HEK293T (cell line): Measurements from ENCODE around the gene LRRC75B.

Source experiments
- CTBP1 ChIP-seq: fragments of 450-650 bp; IDR thresholded peaks from 2 replicates; pipeline ENCODE4 v1.6.1; 2016; ENCODE audit warnings: borderline replicate concordance
- FOXK2 ChIP-seq: fragments of 450-650 bp; IDR thresholded peaks from 2 replicates; pipeline ENCODE4 v1.6.1; 2016; ENCODE audit warnings: mild to moderate bottlenecking
- FOXM1 ChIP-seq: fragments of 450-650 bp; IDR thresholded peaks from 2 replicates; pipeline ENCODE4 v1.6.1; 2017; ENCODE audit warnings: mild to moderate bottlenecking, borderline replicate concordance
- HDGF ChIP-seq: fragments of 450-650 bp; IDR thresholded peaks from 2 replicates; pipeline ENCODE4 v1.6.1; 2017; ENCODE audit warnings: antibody characterized with exemption, borderline replicate concordance
- NFRKB ChIP-seq: fragments of 450-650 bp; IDR thresholded peaks from 2 replicates; pipeline ENCODE4 v1.6.1; 2016; ENCODE audit warnings: mild to moderate bottlenecking, moderate library complexity
- SP1 ChIP-seq: fragments of 450-650 bp; IDR thresholded peaks from 2 replicates; pipeline ENCODE4 v1.6.1; 2017
- SUZ12 ChIP-seq: fragments of 450-650 bp; IDR thresholded peaks from 2 replicates; pipeline ENCODE4 v1.6.1; 2016; ENCODE audit warnings: mild to moderate bottlenecking
- TARDBP ChIP-seq: fragments of 450-650 bp; IDR thresholded peaks from 2 replicates; pipeline ENCODE4 v1.6.1; 2016
- ZNF384 ChIP-seq: fragments of 450-650 bp; IDR thresholded peaks from 2 replicates; pipeline ENCODE4 v1.6.1; 2016

DNA sequence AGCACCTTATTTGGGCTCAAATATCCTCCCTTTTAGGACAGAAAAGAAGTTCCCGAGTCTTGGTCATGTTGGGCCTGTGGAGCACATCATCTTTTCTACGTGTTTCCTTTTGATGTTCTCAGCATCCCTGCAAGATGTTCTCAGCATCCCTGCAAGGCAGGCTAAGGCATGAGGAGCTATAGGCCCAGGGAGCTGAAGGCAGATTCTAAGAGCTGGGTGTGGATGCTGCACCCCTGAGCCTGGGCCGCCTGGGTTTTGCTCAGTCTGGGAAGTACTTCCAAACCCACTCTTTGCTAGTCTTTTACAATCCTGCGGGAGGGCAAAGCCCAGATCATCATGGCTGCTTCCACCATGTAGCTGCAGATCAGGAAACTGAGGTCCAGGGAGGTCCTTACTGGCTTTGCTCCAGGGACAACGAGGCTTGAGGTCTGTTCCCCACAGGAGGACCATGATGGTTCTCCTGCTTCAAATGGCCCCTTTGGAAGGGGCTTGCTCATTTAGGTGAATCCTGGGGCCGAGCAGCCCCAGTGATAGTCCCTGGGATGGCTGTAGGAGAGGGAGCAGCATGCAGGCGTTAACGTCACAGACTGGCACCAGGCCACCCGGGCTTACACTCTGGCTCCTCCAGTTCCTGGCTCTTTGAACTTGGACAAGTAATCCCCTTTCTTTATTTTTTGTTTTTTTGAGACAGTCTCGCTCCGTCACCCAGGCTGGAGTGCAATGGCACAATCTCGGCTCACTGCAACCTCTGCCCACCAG is 10.6 kb downstream of the LRRC75B start:
- no peak for TF ChIP-seq SP1
- no peak for TF ChIP-seq SUZ12
- no peak for TF ChIP-seq TARDBP
- no peak for TF ChIP-seq ZNF384
- TF ChIP-seq CTBP1: no peak
- no peak for TF ChIP-seq FOXM1
- TF ChIP-seq FOXK2: no peak
- TF ChIP-seq NFRKB: no peak
- TF ChIP-seq HDGF: no peak
